OCI-LY7 (cell line): Measurements from ENCODE around the gene RPL10. TPM values are rescaled to one million over a fixed set of nuclear protein-coding genes. Genes with fewer than 3 reads are reported as not detected.

Experiments used
- BruUV-seq: library from RNA; stranded (reverse); fragments of 400-500 nt; replicated peaks from 2 replicates; lab custom pipeline; 2021; lab: Mats Ljungman, UMichigan
- CTCF ChIA-PET: fragments of 300-600 bp; sonication (Branson Sonifier 250); formaldehyde crosslinking; loops from one replicate; lab custom pipeline; 2022; ENCODE audit warnings: antibody characterized with exemption; ENCODE audit not compliant: unreplicated experiment; lab: Charles Lee
- POLR2A ChIA-PET: fragments of 300-600 bp; sonication (Branson Sonifier 250); formaldehyde crosslinking; loops from one replicate; lab custom pipeline; 2022; ENCODE audit warnings: antibody characterized with exemption; lab: Charles Lee
- DNase-seq: peaks from one replicate; pipeline ENCODE4 v3.0.0-alpha.2; 2015; ENCODE audit warnings: low spot score
- H2AFZ ChIP-seq: fragments of 200-600 bp; sonication (generic), shearing (Covaris generic); 2 replicates; pipeline ENCODE4 v1.6.1; 2014; ENCODE audit warnings: mild to moderate bottlenecking, antibody characterized with exemption, low read length, moderate library complexity
- H3K27ac ChIP-seq: fragments of 200-600 bp; sonication (generic); 2 replicates; pipeline ENCODE4 v1.5.1; 2014; ENCODE audit warnings: mixed run types, low read depth, mild to moderate bottlenecking, moderate library complexity, low read length, inconsistent platforms; ENCODE audit not compliant: poor library complexity, severe bottlenecking
- H3K36me3 ChIP-seq: fragments of 200-600 bp; sonication (generic); 2 replicates; pipeline ENCODE4 v1.6.1; 2014; ENCODE audit warnings: mild to moderate bottlenecking, antibody characterized with exemption, low read length, moderate library complexity, mixed read lengths; ENCODE audit not compliant: insufficient read depth
- H3K4me1 ChIP-seq: fragments of 200-600 bp; sonication (generic); 2 replicates; pipeline ENCODE4 v1.5.1; 2014; ENCODE audit warnings: mild to moderate bottlenecking, low read length; ENCODE audit not compliant: insufficient read depth, poor library complexity, severe bottlenecking
- H3K4me2 ChIP-seq: fragments of 200-600 bp; sonication (generic); 2 replicates; pipeline ENCODE4 v1.6.1; 2014; ENCODE audit warnings: mild to moderate bottlenecking, low read length
- H3K4me3 ChIP-seq: fragments of 200-600 bp; sonication (generic); 2 replicates; pipeline ENCODE4 v1.5.1; 2014; ENCODE audit warnings: mild to moderate bottlenecking, low read depth, low read length; ENCODE audit not compliant: poor library complexity, severe bottlenecking
- H3K79me2 ChIP-seq: fragments of 200-600 bp; sonication (generic); 2 replicates; pipeline ENCODE4 v1.6.1; 2016; ENCODE audit warnings: low read depth, mild to moderate bottlenecking, low read length, moderate library complexity, mixed read lengths; ENCODE audit not compliant: insufficient read depth
- H3K9me2 ChIP-seq: fragments of 200-600 bp; sonication (generic); 2 replicates; pipeline ENCODE4 v1.6.1; 2016; ENCODE audit warnings: mild to moderate bottlenecking, low read length, mixed read lengths; ENCODE audit not compliant: insufficient read depth
- H3K9me3 ChIP-seq: fragments of 200-600 bp; sonication (generic); 2 replicates; pipeline ENCODE4 v1.6.1; 2014; ENCODE audit warnings: mild to moderate bottlenecking, mixed run types, low read length, mixed read lengths
- H4K20me1 ChIP-seq: fragments of 200-600 bp; sonication (generic); 2 replicates; pipeline ENCODE4 v1.6.1; 2014; ENCODE audit warnings: mild to moderate bottlenecking, antibody characterized with exemption, low read length, moderate library complexity, mixed read lengths; ENCODE audit not compliant: insufficient read depth
- CTCF ChIP-seq: fragments of 200-600 bp; sonication (generic); conservative IDR thresholded peaks from 2 replicates; pipeline ENCODE4 v1.5.1; 2014; ENCODE audit warnings: mild to moderate bottlenecking, antibody characterized with exemption, low read length, moderate library complexity, mixed read lengths
- EZH2phosphoT487 ChIP-seq: fragments of 200-600 bp; sonication (generic); IDR thresholded peaks from 2 replicates; pipeline ENCODE4 v1.6.1; 2018; ENCODE audit warnings: low read depth, borderline replicate concordance, mild to moderate bottlenecking, mixed run types, antibody characterized with exemption, low read length, moderate library complexity, mixed read lengths
- intact Hi-C: fragments of 100-400 bp; cut with micrococcal nuclease; formaldehyde crosslinking; loops from one replicate; pipeline ENCODE4 v1.10.0; 2022; ENCODE audit not compliant: unreplicated experiment
- microRNA-seq: library from miRNA; unstranded; fragments of <30 nt; microRNA quantifications from one replicate; pipeline ENCODE4 v1.2.0, GENCODE V29; 2022; ENCODE audit warnings: borderline replicate concordance
- small RNA-seq: library from RNA; depleted of rRNA; stranded (forward); fragments of <200 nt; gene quantifications from one replicate; pipeline ENCODE3, GENCODE V24; 2014
- total RNA-seq, 2 experiments: library from RNA; depleted of rRNA in 1 of 2; stranded (reverse); fragments of >200 nt in 1 of 2; shearing (Covaris generic) in 1 of 2; gene quantifications; 2 replicates each; pipeline ENCODE4 v1.2.3, GENCODE V29; 2014 to 2022

Gene RPL10
- total RNA-seq, 2 experiments from 2014 or later: 2,447 to 4,261 TPM

GRCh38 chrX:154449618-154450017, 51.4 kb downstream of the RPL10 start:
- BruUV-seq: no TSS peak
- no peak overlapping the region for H3K4me2 ChIP-seq
- DNase-seq: no peak

GRCh38 chrX:154450312-154450711, 52.1 kb downstream of the RPL10 start:
- Histone ChIP-seq H3K27ac (no peak overlapping the region), H4K20me1 (no peaks in the 10 kb centered on the region), H3K4me2 (no peak overlapping the region), H2AFZ (no peak overlapping the region), H3K4me1 (no peaks in the 10 kb centered on the region), H3K9me2 (no peaks in the 10 kb centered on the region), H3K36me3 (no peaks in the 10 kb centered on the region), H3K9me3 (no peaks in the 10 kb centered on the region), H3K4me3 (no peak overlapping the region), H3K79me2 (no peaks in the 10 kb centered on the region)
- no peak for DNase-seq
- ChIA-PET POLR2A (no interaction called here), CTCF (no interaction called here)
- no peak for TF ChIP-seq EZH2phosphoT487
- TF ChIP-seq CTCF: no peak
- BruUV-seq: no TSS peak
- intact Hi-C loops: no loop called here

More at GRCh38 chrX:154449618-154450017, 51.4 kb downstream of the RPL10 start:
- H3K4me1 ChIP-seq: peaks cover 3% of the 10 kb centered on the region
- no peaks in the 10 kb centered on the region for H3K9me2 ChIP-seq
- ChIA-PET CTCF (no interaction called here), POLR2A (no interaction called here)
- no peaks in the 10 kb centered on the region for H4K20me1 ChIP-seq
- TF ChIP-seq EZH2phosphoT487 (no peak), CTCF (no peak)
- intact Hi-C loops: no loop called here
- no peak overlapping the region for H3K27ac ChIP-seq
- no peak overlapping the region for H3K4me3 ChIP-seq
- H3K79me2 ChIP-seq: no peaks in the 10 kb centered on the region
- no peaks in the 10 kb centered on the region for H3K9me3 ChIP-seq
- H2AFZ ChIP-seq: no peak overlapping the region
- no peaks in the 10 kb centered on the region for H3K36me3 ChIP-seq

Small RNA genes lying within 50 kb of the gene (microRNA-seq; reads per million reads assigned to microRNA genes)
- not detected for gene MIR6858

Small RNA genes lying within 50 kb of the gene (small RNA-seq; reads per million reads assigned to genes)
- gene MIR6858 (not detected), gene SNORA70 (not detected)

Other genes with a start within 250 kb of the RPL10 start
- gene OPN1MW, start 215.8 kb upstream of the RPL10 start, total RNA-seq (2014; rRNA removed; shearing (Covaris generic)): not detected in 2 replicates
- not detected in 2 replicates for gene OPN1MW, start 215.8 kb upstream of the RPL10 start, total RNA-seq (2022)
- not detected in 2 replicates for gene OPN1MW2, start 178.6 kb upstream of the RPL10 start, total RNA-seq (2014; rRNA removed; shearing (Covaris generic))
- not detected in 2 replicates for gene OPN1MW2, start 178.6 kb upstream of the RPL10 start, total RNA-seq (2022)
- not detected in 2 replicates for gene OPN1MW3, start 140.8 kb upstream of the RPL10 start, total RNA-seq (2014; rRNA removed; shearing (Covaris generic))
- gene OPN1MW3, start 140.8 kb upstream of the RPL10 start, total RNA-seq (2022): not detected in 2 replicates
- not detected in 2 replicates for gene TEX28, start 103.3 kb upstream of the RPL10 start, total RNA-seq (2014; rRNA removed; shearing (Covaris generic))
- gene TEX28, start 103.3 kb upstream of the RPL10 start, total RNA-seq (2022): not detected in 2 replicates
- gene TKTL1, start 102.6 kb upstream of the RPL10 start, total RNA-seq (2014; rRNA removed; shearing (Covaris generic)): 0.06 TPM in 1 of 2 replicates, not detected in the other
- gene TKTL1, start 102.6 kb upstream of the RPL10 start, total RNA-seq (2022): 0.78 TPM in 1 of 2 replicates, not detected in the other
- 78.8 and 91.2 TPM in 2 replicates for gene FLNA, start 23.7 kb upstream of the RPL10 start, total RNA-seq (2014; rRNA removed; shearing (Covaris generic))
- 96.9 and 97.7 TPM in 2 replicates for gene FLNA, start 23.7 kb upstream of the RPL10 start, total RNA-seq (2022)
- gene EMD, start 19.1 kb upstream of the RPL10 start, total RNA-seq (2014; rRNA removed; shearing (Covaris generic)): 25.3 and 35.4 TPM in 2 replicates
- 64.1 and 64.6 TPM in 2 replicates for gene EMD, start 19.1 kb upstream of the RPL10 start, total RNA-seq (2022)
- gene DNASE1L1, start 10.9 kb downstream of the RPL10 start, total RNA-seq (2014; rRNA removed; shearing (Covaris generic)): 13.4 and 23.1 TPM in 2 replicates
- gene DNASE1L1, start 10.9 kb downstream of the RPL10 start, total RNA-seq (2022): 21.5 and 30.1 TPM in 2 replicates
- 74.2 and 94.5 TPM in 2 replicates for gene TAFAZZIN, start 13.2 kb downstream of the RPL10 start, total RNA-seq (2014; rRNA removed; shearing (Covaris generic))
- gene TAFAZZIN, start 13.2 kb downstream of the RPL10 start, total RNA-seq (2022): 85.3 and 104 TPM in 2 replicates
- 22.2 and 26.4 TPM in 2 replicates for gene ATP6AP1, start 30.3 kb downstream of the RPL10 start, total RNA-seq (2014; rRNA removed; shearing (Covaris generic))
- gene ATP6AP1, start 30.3 kb downstream of the RPL10 start, total RNA-seq (2022): 37.4 and 39.5 TPM in 2 replicates
- gene GDI1, start 38.8 kb downstream of the RPL10 start, total RNA-seq (2014; rRNA removed; shearing (Covaris generic)): 101 and 103 TPM in 2 replicates
- 76.6 and 93.6 TPM in 2 replicates for gene GDI1, start 38.8 kb downstream of the RPL10 start, total RNA-seq (2022)
- gene FAM50A, start 45.8 kb downstream of the RPL10 start, total RNA-seq (2014; rRNA removed; shearing (Covaris generic)): 28.1 and 30.8 TPM in 2 replicates
- 49.0 and 55.1 TPM in 2 replicates for gene FAM50A, start 45.8 kb downstream of the RPL10 start, total RNA-seq (2022)
- gene PLXNA3, start 59.9 kb downstream of the RPL10 start, total RNA-seq (2014; rRNA removed; shearing (Covaris generic)): 0.28 and 5.6 TPM in 2 replicates
- gene PLXNA3, start 59.9 kb downstream of the RPL10 start, total RNA-seq (2022): 5.2 and 8.0 TPM in 2 replicates
- 53.2 and 70.1 TPM in 2 replicates for gene LAGE3, start 80.9 kb downstream of the RPL10 start, total RNA-seq (2014; rRNA removed; shearing (Covaris generic))
- gene LAGE3, start 80.9 kb downstream of the RPL10 start, total RNA-seq (2022): 31.3 and 40.6 TPM in 2 replicates
- gene UBL4A, start 88.2 kb downstream of the RPL10 start, total RNA-seq (2014; rRNA removed; shearing (Covaris generic)): 76.0 and 89.9 TPM in 2 replicates
- gene UBL4A, start 88.2 kb downstream of the RPL10 start, total RNA-seq (2022): 49.4 and 49.7 TPM in 2 replicates
- 12.4 and 14.1 TPM in 2 replicates for gene SLC10A3, start 92.3 kb downstream of the RPL10 start, total RNA-seq (2014; rRNA removed; shearing (Covaris generic))
- gene SLC10A3, start 92.3 kb downstream of the RPL10 start, total RNA-seq (2022): 12.7 and 15.6 TPM in 2 replicates
- 15.3 and 16.4 TPM in 2 replicates for gene FAM3A, start 117.9 kb downstream of the RPL10 start, total RNA-seq (2014; rRNA removed; shearing (Covaris generic))
- gene FAM3A, start 117.9 kb downstream of the RPL10 start, total RNA-seq (2022): 21.9 and 24.6 TPM in 2 replicates
- 21.6 and 26.1 TPM in 2 replicates for gene G6PD, start 148.5 kb downstream of the RPL10 start, total RNA-seq (2014; rRNA removed; shearing (Covaris generic))
- gene G6PD, start 148.5 kb downstream of the RPL10 start, total RNA-seq (2022): 40.9 and 47.1 TPM in 2 replicates
- gene IKBKG, start 149.2 kb downstream of the RPL10 start, total RNA-seq (2014; rRNA removed; shearing (Covaris generic)): 9.9 and 14.3 TPM in 2 replicates
- gene IKBKG, start 149.2 kb downstream of the RPL10 start, total RNA-seq (2022): 31.6 and 34.4 TPM in 2 replicates
- 0.36 TPM in 1 of 2 replicates, not detected in the other for gene CTAG1A, start 186.8 kb downstream of the RPL10 start, total RNA-seq (2014; rRNA removed; shearing (Covaris generic))
- gene CTAG1A, start 186.8 kb downstream of the RPL10 start, total RNA-seq (2022): not detected in 2 replicates
- gene CTAG1B, start 220.9 kb downstream of the RPL10 start, total RNA-seq (2014; rRNA removed; shearing (Covaris generic)): not detected in 2 replicates
- gene CTAG1B, start 220.9 kb downstream of the RPL10 start, total RNA-seq (2022): not detected in 2 replicates